Measurements from ENCODE around the gene MBD3L2B.
"Not testable (repeated sequence)": the region's sequence is repeated elsewhere in the genome, so short reads cannot be mapped to it uniquely, and the experiment has no call there.

The MBD3L2B gene

GRCh38 chr19:7021331-7021730 lies at the start of gene MBD3L2B:
MBD3L2B (minus strand) TSS chr19:7021431; CDS start chr19:7021397, 34 bp downstream.
- DNase-seq, result not testable (repeated sequence)

- no peak for DNase-seq
Observed at GRCh38 chr19:7069904-7070226, 48.6 kb upstream of the MBD3L2B start.

GRCh38 chr19:7069042-7069903 lies 48.0 kb upstream of the MBD3L2B start, which contains the start of gene ZNF557:
ZNF557 (plus strand) TSS chr19:7069703; CDS start chr19:7075075, 5,372 bp downstream.
- DNase-seq, result peak; percentile 99

GRCh38 chr19:7068599-7068998 lies 47.4 kb upstream of the MBD3L2B start:
- no peak for DNase-seq

- no peak for DNase-seq
Observed at GRCh38 chr19:7067716-7068115, 46.5 kb upstream of the MBD3L2B start.

- DNase-seq, result not testable (repeated sequence)
Observed at GRCh38 chr19:7067122-7067521, 45.9 kb upstream of the MBD3L2B start.

GRCh38 chr19:7063764-7064418 lies 42.7 kb upstream of the MBD3L2B start:
- no peak for DNase-seq

- DNase-seq, result no peak
Observed at GRCh38 chr19:7063339-7063738, 42.1 kb upstream of the MBD3L2B start.

GRCh38 chr19:7059977-7060376 lies 38.7 kb upstream of the MBD3L2B start:
- DNase-seq, result not testable (repeated sequence)

- DNase-seq, result not testable (repeated sequence)
Observed at GRCh38 chr19:7058576-7058975, 37.3 kb upstream of the MBD3L2B start, which contains the start of gene MBD3L3. MBD3L3 (minus strand) TSS chr19:7058676; CDS start chr19:7058605, 71 bp downstream.

- not testable (repeated sequence) for DNase-seq
Observed at GRCh38 chr19:7056371-7056770, 35.1 kb upstream of the MBD3L2B start.

GRCh38 chr19:7055679-7056078 lies 34.4 kb upstream of the MBD3L2B start:
- DNase-seq, result not testable (repeated sequence)

GRCh38 chr19:7054635-7055368 lies 33.6 kb upstream of the MBD3L2B start:
- DNase-seq, result not testable (repeated sequence)

- not testable (repeated sequence) for DNase-seq
Observed at GRCh38 chr19:7052896-7053295, 31.7 kb upstream of the MBD3L2B start.

- not testable (repeated sequence) for DNase-seq
Observed at GRCh38 chr19:7051421-7051820, 30.2 kb upstream of the MBD3L2B start.

- not testable (repeated sequence) for DNase-seq
Observed at GRCh38 chr19:7049021-7049420, 27.8 kb upstream of the MBD3L2B start, which contains the start of gene MBD3L2. MBD3L2 (plus strand) TSS chr19:7049321; CDS start chr19:7049374, 53 bp downstream.

GRCh38 chr19:7041563-7041962 lies 20.3 kb upstream of the MBD3L2B start:
- not testable (repeated sequence) for DNase-seq

- DNase-seq, result not testable (repeated sequence)
Observed at GRCh38 chr19:7040079-7040478, 18.8 kb upstream of the MBD3L2B start, which contains the start of gene MBD3L4. MBD3L4 (minus strand) TSS chr19:7040179; CDS start chr19:7040144, 35 bp downstream.

GRCh38 chr19:7030278-7030677 lies 9.0 kb upstream of the MBD3L2B start, which contains the start of gene MBD3L5:
MBD3L5 (plus strand) TSS chr19:7030578; CDS start chr19:7030612, 34 bp downstream.
- DNase-seq, result not testable (repeated sequence)

GRCh38 chr19:7028790-7029189 lies 7.6 kb upstream of the MBD3L2B start:
- DNase-seq, result not testable (repeated sequence)

- no peak for DNase-seq
Observed at GRCh38 chr19:7018828-7019227, 2.4 kb downstream of the MBD3L2B start.

- peak in 1 of 2 donors; percentile 10 for DNase-seq
Observed at GRCh38 chr19:7013678-7014077, 7.6 kb downstream of the MBD3L2B start.
